HG02588 (cell line): ENCODE measurements around the gene HOXD12.

ENCODE experiments used
- ATAC-seq: cut with Tn5 transposase; IDR thresholded peaks from one replicate; pipeline ENCODE4 v1.9.1; 2021; ENCODE audit warnings: mild to moderate bottlenecking, moderate library complexity; ENCODE audit not compliant: unreplicated experiment

Gene HOXD12

GRCh38 chr2:176147210-176147799 lies 47.7 kb downstream of the HOXD12 start:
- no peak for ATAC-seq

- ATAC-seq = no peak
Measured at GRCh38 chr2:176147800-176148496, 48.4 kb downstream of the HOXD12 start.

- no peak for ATAC-seq
Measured at GRCh38 chr2:176148751-176149421, 49.3 kb downstream of the HOXD12 start.

GRCh38 chr2:176149481-176149938 lies 49.9 kb downstream of the HOXD12 start:
- no peak for ATAC-seq

- ATAC-seq = no peak
Measured at GRCh38 chr2:176149939-176150583, 50.5 kb downstream of the HOXD12 start.

- ATAC-seq = no peak
Measured at GRCh38 chr2:176150584-176151441, 51.2 kb downstream of the HOXD12 start.

DNA sequence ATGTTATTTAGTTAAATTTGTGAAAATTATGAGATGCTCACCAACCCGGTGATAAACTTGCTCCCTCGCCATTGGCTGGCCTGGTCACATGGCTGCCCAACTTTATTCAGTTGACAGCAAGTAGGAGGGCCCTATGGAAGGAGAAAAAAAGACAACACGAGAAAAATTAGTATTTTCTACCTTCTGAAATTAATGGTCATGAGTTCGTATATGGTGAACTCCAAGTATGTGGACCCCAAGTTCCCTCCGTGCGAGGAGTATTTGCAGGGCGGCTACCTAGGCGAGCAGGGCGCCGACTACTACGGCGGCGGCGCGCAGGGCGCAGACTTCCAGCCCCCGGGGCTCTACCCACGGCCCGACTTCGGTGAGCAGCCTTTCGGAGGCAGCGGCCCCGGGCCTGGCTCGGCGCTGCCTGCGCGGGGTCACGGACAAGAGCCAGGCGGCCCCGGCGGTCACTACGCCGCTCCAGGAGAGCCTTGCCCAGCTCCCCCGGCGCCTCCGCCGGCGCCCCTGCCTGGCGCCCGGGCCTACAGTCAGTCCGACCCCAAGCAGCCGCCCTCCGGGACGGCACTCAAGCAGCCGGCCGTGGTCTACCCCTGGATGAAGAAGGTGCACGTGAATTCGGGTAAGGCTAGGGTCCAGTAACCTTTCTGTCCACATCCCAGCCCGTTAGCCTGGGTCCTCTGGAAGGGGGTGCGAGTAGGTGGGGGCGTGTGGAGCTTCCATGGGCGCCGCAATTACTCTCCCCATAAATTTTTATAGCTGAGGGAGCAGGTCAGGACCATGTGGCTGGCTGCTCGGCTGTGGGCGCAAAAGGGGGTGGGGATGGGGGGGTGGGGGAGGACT lies 52.1 kb downstream of the HOXD12 start, which contains the start of gene HOXD4:
Gene HOXD4 (plus strand): TSS at position 109 of the 846 bp plus-strand sequence. CDS start 84 bp downstream, at position 193.
- ATAC-seq = no peak
